GM10266 (cell line): ENCODE measurements around the gene KIAA0586.

ENCODE experiments used
- DNase-seq: peaks from one replicate; pipeline ENCODE4 v3.0.0; 2012; ENCODE audit errors: extremely low spot score
- CTCF ChIP-seq: IDR thresholded peaks from 2 replicates; pipeline ENCODE4 v1.5.1; 2012; ENCODE audit warnings: mild to moderate bottlenecking, low read depth; ENCODE audit not compliant: control insufficient read depth, insufficient read depth; ENCODE audit errors: missing control alignments

Gene KIAA0586

GRCh38 chr14:58428118-58428683 is 682 bp downstream of the KIAA0586 start:
- no peak for TF ChIP-seq CTCF
- DNase-seq, result peak; percentile 8

- no peak for TF ChIP-seq CTCF
- no peak for DNase-seq
Observed at GRCh38 chr14:58430156-58430555, 2.6 kb downstream of the KIAA0586 start.

DNA sequence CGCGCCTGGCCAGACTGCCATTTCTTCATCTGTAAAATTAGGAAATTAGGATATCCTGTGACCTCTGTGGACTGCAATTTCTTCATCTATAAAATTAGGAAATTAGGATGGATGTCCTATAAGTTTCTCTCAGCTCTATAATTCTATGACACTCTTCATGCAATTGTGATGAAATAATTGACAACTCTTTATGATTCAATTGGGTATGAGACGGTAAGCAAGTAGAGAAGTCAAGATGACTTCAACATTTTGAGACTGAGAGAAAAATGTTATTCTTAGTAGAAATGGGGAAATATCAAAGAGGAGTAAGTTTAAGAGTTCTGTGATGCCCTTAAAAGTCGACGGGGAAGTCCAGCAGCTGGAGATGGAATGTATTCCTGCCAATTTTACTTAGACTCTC is 12.0 kb downstream of the KIAA0586 start:
- no peak for TF ChIP-seq CTCF
- DNase-seq, result no peak

DNA sequence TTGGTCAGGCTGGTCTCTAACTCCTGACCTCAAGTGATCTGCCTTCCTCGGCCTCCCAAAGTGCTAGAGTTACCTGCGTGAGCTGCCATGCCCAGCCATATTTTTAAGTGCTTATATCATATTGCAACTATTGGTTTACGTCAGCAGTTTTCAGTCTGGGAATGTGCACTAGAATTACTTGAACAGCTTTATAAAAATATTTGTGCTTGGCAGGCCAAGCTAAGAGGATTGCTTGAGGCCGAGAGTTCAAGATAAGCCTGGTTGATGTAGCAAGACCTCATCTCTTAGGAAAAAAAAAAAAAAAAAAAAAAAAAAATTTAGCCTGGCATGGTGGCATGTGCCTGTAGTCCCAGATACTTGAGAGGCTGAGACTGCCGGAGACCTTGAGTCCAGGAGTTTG is 17.1 kb downstream of the KIAA0586 start:
- DNase-seq, result no peak
- no peak for TF ChIP-seq CTCF

DNA sequence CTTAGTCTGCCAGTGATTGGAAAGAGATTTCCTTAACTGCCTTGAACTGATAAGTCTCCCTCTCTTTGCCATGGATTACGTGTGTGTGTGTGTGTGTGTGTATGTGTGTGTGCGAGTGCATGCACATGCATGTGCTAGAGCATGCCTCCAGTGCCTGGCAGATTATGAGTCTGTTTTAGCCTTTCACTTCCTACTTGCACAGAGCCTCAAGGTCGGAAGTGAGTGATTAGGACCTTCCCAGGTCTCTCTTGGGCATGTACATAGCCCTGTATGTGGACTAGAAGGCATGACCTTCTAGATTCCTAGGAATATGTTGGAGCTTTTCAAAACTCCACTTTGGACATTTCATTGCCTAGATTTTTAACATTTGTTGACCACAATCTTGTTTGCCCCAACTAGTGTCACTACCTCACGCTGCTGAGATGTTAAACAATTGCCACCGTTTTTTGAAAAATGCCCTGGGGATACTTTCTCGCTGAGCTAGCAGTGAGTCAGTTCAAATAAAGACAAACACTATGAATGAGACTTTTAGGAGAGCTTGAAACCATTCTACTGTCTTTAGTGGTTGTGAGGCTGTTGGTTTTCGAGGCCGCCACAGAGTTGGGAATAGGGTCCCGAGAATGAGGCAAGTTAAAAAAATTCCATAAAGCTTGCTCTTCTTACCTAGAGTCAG is 28.2 kb downstream of the KIAA0586 start:
- no peak for TF ChIP-seq CTCF
- DNase-seq, result no peak

GRCh38 chr14:58460772-58461171 is 33.3 kb downstream of the KIAA0586 start:
- DNase-seq, result no peak
- no peak for TF ChIP-seq CTCF

GRCh38 chr14:58463147-58463546 is 35.6 kb downstream of the KIAA0586 start:
- no peak for DNase-seq

More at GRCh38 chr14:58463147-58463546, 35.6 kb downstream of the KIAA0586 start:
- no peak for TF ChIP-seq CTCF
